ENCODE results near the gene HEXIM1.

Gene HEXIM1

DNA sequence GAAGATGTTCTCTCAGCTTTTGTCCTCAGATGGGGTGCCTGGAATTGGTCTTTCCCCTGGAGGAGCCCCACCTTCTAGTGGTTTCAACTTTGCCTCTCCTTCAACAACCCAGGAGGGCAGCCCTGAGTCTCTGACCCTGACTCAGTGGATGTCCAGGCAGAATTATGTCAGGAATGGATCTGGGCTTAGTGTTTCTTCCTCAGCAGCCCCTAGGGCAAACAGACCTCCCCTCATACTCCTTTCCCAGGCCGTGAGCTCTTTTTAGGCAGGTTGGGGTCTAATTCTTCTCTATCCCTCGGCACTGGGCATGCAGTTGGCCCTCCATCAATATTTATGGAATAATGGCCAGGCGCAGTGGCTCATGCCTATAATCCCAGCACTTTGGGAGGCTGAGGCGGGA is 53.2 kb downstream of the HEXIM1 start:
- TF ChIP-seq, protein P1, sequence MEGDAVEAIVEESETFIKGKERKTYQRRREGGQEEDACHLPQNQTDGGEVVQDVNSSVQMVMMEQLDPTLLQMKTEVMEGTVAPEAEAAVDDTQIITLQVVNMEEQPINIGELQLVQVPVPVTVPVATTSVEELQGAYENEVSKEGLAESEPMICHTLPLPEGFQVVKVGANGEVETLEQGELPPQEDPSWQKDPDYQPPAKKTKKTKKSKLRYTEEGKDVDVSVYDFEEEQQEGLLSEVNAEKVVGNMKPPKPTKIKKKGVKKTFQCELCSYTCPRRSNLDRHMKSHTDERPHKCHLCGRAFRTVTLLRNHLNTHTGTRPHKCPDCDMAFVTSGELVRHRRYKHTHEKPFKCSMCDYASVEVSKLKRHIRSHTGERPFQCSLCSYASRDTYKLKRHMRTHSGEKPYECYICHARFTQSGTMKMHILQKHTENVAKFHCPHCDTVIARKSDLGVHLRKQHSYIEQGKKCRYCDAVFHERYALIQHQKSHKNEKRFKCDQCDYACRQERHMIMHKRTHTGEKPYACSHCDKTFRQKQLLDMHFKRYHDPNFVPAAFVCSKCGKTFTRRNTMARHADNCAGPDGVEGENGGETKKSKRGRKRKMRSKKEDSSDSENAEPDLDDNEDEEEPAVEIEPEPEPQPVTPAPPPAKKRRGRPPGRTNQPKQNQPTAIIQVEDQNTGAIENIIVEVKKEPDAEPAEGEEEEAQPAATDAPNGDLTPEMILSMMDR (IDR thresholded peaks at IDR 0.05; ENCODE audit: control insufficient read depth, insufficient read depth, low read depth, low read length, missing control alignments), result no peak
- H3K4me3 ChIP-seq (ENCODE audit: control insufficient read depth, low read depth, low read length), result no peak overlapping the region
- no peak for DNase-seq (ENCODE audit: low read depth)
